HepG2 (cell line): ENCODE data around the gene IQCN. TPM values are rescaled to one million over a fixed set of nuclear protein-coding genes. Genes with fewer than 3 reads are reported as not detected.

Source experiments
- ATAC-seq: fragments of 200-7000 bp; cut with Tn5 transposase; 3 replicates; pipeline ENCODE4 v1.9.1; 2020; ENCODE audit warnings: mild to moderate bottlenecking, moderate library complexity
- BruUV-seq: library from RNA; stranded (reverse); fragments of 400-500 nt; replicated peaks from 2 replicates; lab custom pipeline; 2021; lab: Mats Ljungman, UMichigan
- CTCF ChIA-PET: fragments of 300-600 bp; formaldehyde crosslinking; extraction: SDS; loops from one replicate; lab custom pipeline; 2021; ENCODE audit warnings: low total read pairs, inconsistent platforms, low intra/inter-chr PET ratio; lab: Yijun Ruan, JAX
- POLR2A ChIA-PET: fragments of 350-600 bp; sonication (Branson Sonifier 250); formaldehyde crosslinking; loops from one replicate; lab custom pipeline; 2020; ENCODE audit warnings: antibody characterized with exemption, inconsistent platforms; lab: Yijun Ruan, JAX
- DNase-seq: peaks from one replicate; pipeline ENCODE4 v3.0.0-alpha.2; 2015; ENCODE audit warnings: low spot score
- FAIRE-seq: peaks from 3 replicates; lab custom pipeline; 2011; peaks lifted over from hg19 to GRCh38; lab: Jason Lieb, UNC
- H2AFZ ChIP-seq: one replicate; pipeline ENCODE4 v1.6.1; 2011; ENCODE audit warnings: low read length, inconsistent platforms
- H3K27ac ChIP-seq: fragments of 300-600 bp; 3 replicates; pipeline ENCODE4 v1.8.0; 2011; ENCODE audit warnings: mixed run types, mild to moderate bottlenecking, mixed read lengths, low read length, inconsistent platforms; ENCODE audit not compliant: insufficient read depth; ENCODE audit errors: extremely low read length
- H3K27me3 ChIP-seq, 2 experiments: fragments of 200-600 bp in 1 of 2; 2 replicates in 1 of 2; 3 replicates in 1 of 2; pipeline versions ENCODE4 v1.6.0 to v1.8.0; 2011; ENCODE audit warnings: low read length in 2 of 2, mild to moderate bottlenecking in 2 of 2, moderate library complexity in 2 of 2, inconsistent platforms in 1 of 2; ENCODE audit not compliant: insufficient read depth in 2 of 2, control insufficient read depth in 1 of 2
- H3K36me3 ChIP-seq, 2 experiments: fragments of 200-600 bp in 1 of 2; replicated peaks in 1 of 2; 2 replicates in 1 of 2; 3 replicates in 1 of 2; pipeline versions ENCODE4 v1.5.1 to v1.8.0; 2011; ENCODE audit warnings: low read length in 2 of 2, inconsistent platforms in 1 of 2; ENCODE audit not compliant: insufficient read depth in 2 of 2, control insufficient read depth in 1 of 2
- H3K4me1 ChIP-seq: 2 replicates; pipeline ENCODE4 v1.5.1; 2012; ENCODE audit warnings: low read length, inconsistent platforms; ENCODE audit not compliant: insufficient read depth
- H3K4me2 ChIP-seq: 2 replicates; pipeline ENCODE4 v1.6.0; 2011; ENCODE audit warnings: low read depth, low read length, inconsistent platforms
- H3K4me3 ChIP-seq, 3 experiments: fragments of 200-600 bp in 1 of 3; sonication (generic), shearing (Covaris generic) in 1 of 3; replicated peaks in 1 of 3; 2 replicates each; pipeline ENCODE4 v1.5.1; 2011 to 2016; ENCODE audit warnings: low read length in 3 of 3, inconsistent platforms in 2 of 3, low read depth in 2 of 3, mild to moderate bottlenecking in 2 of 3, control low read depth in 1 of 3, mixed read lengths in 1 of 3; ENCODE audit not compliant: insufficient read depth in 1 of 3
- H3K79me2 ChIP-seq: one replicate; pipeline ENCODE4 v1.6.1; 2011; ENCODE audit warnings: low read length, inconsistent platforms; ENCODE audit not compliant: insufficient read depth
- H3K9ac ChIP-seq: 2 replicates; pipeline ENCODE4 v1.6.0; 2011; ENCODE audit warnings: mild to moderate bottlenecking, low read depth, low read length, inconsistent platforms; ENCODE audit not compliant: insufficient read depth
- H3K9me3 ChIP-seq: 2 replicates; pipeline ENCODE4 v1.5.1; 2012; ENCODE audit warnings: mild to moderate bottlenecking, low read length
- H4K20me1 ChIP-seq: 2 replicates; pipeline ENCODE4 v1.6.0; 2011; ENCODE audit warnings: inconsistent platforms, mild to moderate bottlenecking, low read length, moderate library complexity; ENCODE audit not compliant: insufficient read depth
- AGO2 ChIP-seq: fragments of 200-400 bp; formaldehyde crosslinking; optimal IDR thresholded peaks from 2 replicates; pipeline ENCODE3; 2017; ENCODE audit warnings: mild to moderate bottlenecking, low read depth, low read length, moderate library complexity
- ARHGAP35 ChIP-seq: sonication (generic); formaldehyde crosslinking; IDR thresholded peaks from 2 replicates; pipeline ENCODE4 v1.9.0; 2022; ENCODE audit warnings: mild to moderate bottlenecking, inconsistent platforms, moderate library complexity, missing genetic modification reagents, borderline replicate concordance
- ATAD3A ChIP-seq: sonication (generic); formaldehyde crosslinking; IDR thresholded peaks from 2 replicates; pipeline ENCODE4 v1.4.0; 2020; ENCODE audit warnings: missing genetic modification reagents
- BRD4 ChIP-seq: sonication (generic); formaldehyde crosslinking; IDR thresholded peaks from 2 replicates; pipeline ENCODE4 v1.4.0; 2020; ENCODE audit warnings: missing genetic modification reagents
- HDAC6 ChIP-seq: fragments of 200-600 bp; sonication (generic); IDR thresholded peaks from 2 replicates; pipeline ENCODE4 v1.7.0; 2017; ENCODE audit warnings: mild to moderate bottlenecking, antibody characterized with exemption, low read length, low read depth
- IKZF1 ChIP-seq: fragments of 450-650 bp; IDR thresholded peaks from 2 replicates; pipeline ENCODE4 v1.7.1; 2016
- MZF1 ChIP-seq: sonication (generic); formaldehyde crosslinking; IDR thresholded peaks from 2 replicates; pipeline ENCODE4 v1.8.1; 2023; ENCODE audit warnings: mild to moderate bottlenecking, missing genetic modification reagents, borderline replicate concordance
- NBN ChIP-seq: fragments of 450-650 bp; conservative IDR thresholded peaks from 2 replicates; pipeline ENCODE4 v1.6.1; 2017
- NONO ChIP-seq, 2 experiments: fragments of 450-650 bp in 1 of 2; sonication (generic) in 1 of 2; formaldehyde crosslinking in 1 of 2; IDR thresholded peaks in 1 of 2; conservative IDR thresholded peaks in 1 of 2; 2 replicates each; pipeline versions ENCODE4 v1.6.1 to v1.8.0; 2017 to 2022; ENCODE audit warnings: mild to moderate bottlenecking in 1 of 2, missing genetic modification reagents in 1 of 2, moderate library complexity in 1 of 2
- TAF15 ChIP-seq: fragments of 200-400 bp; formaldehyde crosslinking; IDR thresholded peaks from one replicate; pipeline ENCODE4 v1.6.1; 2018; ENCODE audit warnings: mild to moderate bottlenecking, low read depth, low read length; ENCODE audit not compliant: poor library complexity, severe bottlenecking
- ZC3H13 ChIP-seq: sonication (generic); formaldehyde crosslinking; IDR thresholded peaks from 2 replicates; pipeline ENCODE4 v1.8.1; 2023; ENCODE audit warnings: mild to moderate bottlenecking, missing genetic modification reagents, moderate library complexity
- ZNF136 ChIP-seq: sonication (generic); formaldehyde crosslinking; IDR thresholded peaks from 2 replicates; pipeline ENCODE4 v1.8.1; 2022; ENCODE audit warnings: low read depth, mild to moderate bottlenecking, moderate library complexity, missing genetic modification reagents
- ZNF138 ChIP-seq: sonication (generic); formaldehyde crosslinking; IDR thresholded peaks from 2 replicates; pipeline ENCODE4 v1.5.0; 2020; ENCODE audit warnings: mild to moderate bottlenecking, low read depth, missing genetic modification reagents
- ZNF180 ChIP-seq: sonication (generic); formaldehyde crosslinking; IDR thresholded peaks from 2 replicates; pipeline ENCODE4 v1.4.0; 2020; ENCODE audit warnings: low read depth, missing genetic modification reagents, borderline replicate concordance
- ZNF747 ChIP-seq: sonication (generic); formaldehyde crosslinking; IDR thresholded peaks from 2 replicates; pipeline ENCODE4 v1.8.1; 2023; ENCODE audit warnings: missing genetic modification reagents, mild to moderate bottlenecking, borderline replicate concordance
- ZSCAN9 ChIP-seq: IDR thresholded peaks from 2 replicates; pipeline ENCODE4 v1.6.1; 2016; ENCODE audit warnings: borderline replicate concordance
- WGBS: methylation state at CpG from one replicate; pipeline ENCODE4 v1.1.6; 2017; ENCODE audit warnings: low lambda C conversion rate; 5-methylcytosine and 5-hydroxymethylcytosine counted together
- in situ Hi-C: cut with HindIII; loops from 2 replicates; pipeline ENCODE4 v1.10.0; 2017; ENCODE audit warnings: low pct_unique_long_range_greater_than_20kb; ENCODE audit not compliant: extremely low pct_ligation_motif_present
- intact Hi-C: fragments of 100-400 bp; cut with micrococcal nuclease; formaldehyde crosslinking; loops from one replicate; pipeline ENCODE4 v1.10.0; 2022; ENCODE audit not compliant: unreplicated experiment
- polyA plus RNA-seq, 8 experiments: library from polyadenylated mRNA; depleted of rRNA in 3 of 8; stranded (reverse) in 7 of 8; unstranded in 1 of 8; fragments of >200 nt; fragmentation: Illumina TruSeq in 4 of 8; extraction: Trizol in 4 of 8; gene quantifications; 2 replicates each; pipeline versions ENCODE4 v1.2.1 to v1.2.3, GENCODE V29; 2011 to 2016; ENCODE audit warnings: low read depth in 4 of 8, missing spikeins in 1 of 8, mixed read lengths in 1 of 8; ENCODE audit not compliant: insufficient read depth in 1 of 8
- total RNA-seq, 5 experiments: library from RNA; depleted of rRNA; stranded (reverse); fragments of >200 nt; fragmentation: Illumina TruSeq; extraction: Trizol; gene quantifications; 2 replicates each; pipeline ENCODE4 v1.2.3, GENCODE V29; 2016; ENCODE audit warnings: low read depth in 1 of 5

IQCN gene
- total and polyA plus RNA-seq, 2 of the 13 experiments (the other 11 are each of a cell fraction or from before 2014, with no cell fraction given) = 0.04 to 0.18 TPM

DNA sequence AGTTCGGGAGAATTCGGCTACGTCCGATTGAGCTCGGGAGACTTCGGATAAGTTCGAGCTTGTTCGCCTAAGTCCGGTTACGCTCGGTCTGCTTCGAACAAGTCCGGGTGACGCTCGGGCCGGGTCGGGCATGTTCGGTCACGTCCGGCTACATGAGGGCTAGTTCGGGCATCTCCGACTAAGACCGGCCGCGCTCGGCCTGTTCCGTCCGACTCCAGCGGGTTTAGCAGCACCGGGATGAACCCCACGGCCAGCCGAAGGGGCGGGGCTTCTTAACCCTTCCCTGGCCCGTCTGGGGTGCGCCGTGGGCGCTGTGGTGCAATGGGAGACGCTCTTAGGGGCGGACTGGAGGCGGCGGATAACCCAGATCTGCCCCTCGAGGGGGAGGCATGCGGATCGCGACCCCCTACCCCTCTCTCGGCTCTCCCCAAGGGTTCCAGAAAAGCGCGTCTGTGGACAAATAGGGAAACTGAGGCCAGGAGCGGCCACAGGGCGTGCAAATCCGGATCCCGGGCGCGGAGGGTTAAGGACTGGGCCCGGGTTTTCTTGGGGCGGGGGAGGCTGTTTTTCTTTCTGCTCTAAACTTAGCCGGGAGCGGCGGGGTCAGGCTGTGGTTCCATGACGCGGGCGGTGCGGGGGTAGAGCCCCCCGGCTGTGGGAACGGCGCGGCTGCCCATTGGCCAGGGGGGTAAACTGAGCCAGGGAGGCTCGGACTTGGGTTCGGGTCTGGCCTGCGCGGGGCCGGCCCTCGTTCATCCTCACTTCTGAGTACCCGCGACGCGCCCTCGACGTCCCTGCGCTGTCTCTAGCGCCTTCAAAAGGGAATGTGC lies 49.5 kb downstream of the IQCN start:
- FAIRE-seq (peak; percentile 99), DNase-seq (peak; percentile 95), ATAC-seq (peak; percentile 94)
- Histone ChIP-seq H3K4me2 (peak overlapping the region; percentile 95), H2AFZ (peak overlapping the region; percentile 85), H4K20me1 (no peaks in the 10 kb centered on the region), H3K4me1 (peaks cover 51% of the 10 kb centered on the region), H3K9ac (peak overlapping the region; percentile 67), H3K27ac (peak overlapping the region; percentile 65), H3K9me3 (no peaks in the 10 kb centered on the region), H3K27me3 (peaks cover 1 to 7% of the 10 kb centered on the region in 2 experiments; a peak in 2 of 5 replicates), H3K36me3 (no peaks in the 10 kb centered on the region), H3K79me2 (no peaks in the 10 kb centered on the region), H3K4me3 (peak overlapping the region; percentile 54 to 80 (median 58))
- ChIA-PET CTCF (no interaction called here), POLR2A (interaction anchor here (0.6 to 1.8 kb wide), 19 partner anchors 8 to 430 kb away, joined by 3 to 16 read pairs (median 5); partner anchors contain the start of genes B3GNT3, GDF15, IQCN and JUND)
- WGBS = 9% methylated on average over 22 of the region's 81 CpGs
- intact Hi-C loops = loop anchor here (1.0 kb wide), 1 partner anchor 20 kb away; the partner anchor contains the start of gene RAB3A
- BruUV-seq = no TSS peak
- in situ Hi-C loops = no loop called here
- TF ChIP-seq NONO (IDR thresholded peaks at IDR 0.05) (no peak), NONO (CRISPR knock-in tag; conservative IDR thresholded peaks at IDR 0.05) (no peak; the same call in 1 of the 2 replicates), ATAD3A (CRISPR knock-in tag) (no peak), AGO2 (no peak), ZNF136 (CRISPR knock-in tag) (no peak), ARHGAP35 (CRISPR knock-in tag) (no peak), MZF1 (CRISPR knock-in tag) (no peak), ZNF747 (CRISPR knock-in tag) (no peak), NBN (no peak), BRD4 (no peak), IKZF1 (no peak), TAF15 (peak; percentile 27), HDAC6 (no peak), ZNF138 (CRISPR knock-in tag) (no peak), ZSCAN9 (CRISPR knock-in tag) (no peak), ZNF180 (CRISPR knock-in tag) (no peak), ZC3H13 (no peak; the same call in 1 of the 2 replicates)
